ENCODE results near the gene ARID3C. TPM values are rescaled to one million over a fixed set of nuclear protein-coding genes. Genes with fewer than 3 reads are reported as not detected.

ARID3C gene
- total RNA-seq, 6 experiments from 2014 or later: 1.7 to 6.7 (median 2.5) TPM

DNA sequence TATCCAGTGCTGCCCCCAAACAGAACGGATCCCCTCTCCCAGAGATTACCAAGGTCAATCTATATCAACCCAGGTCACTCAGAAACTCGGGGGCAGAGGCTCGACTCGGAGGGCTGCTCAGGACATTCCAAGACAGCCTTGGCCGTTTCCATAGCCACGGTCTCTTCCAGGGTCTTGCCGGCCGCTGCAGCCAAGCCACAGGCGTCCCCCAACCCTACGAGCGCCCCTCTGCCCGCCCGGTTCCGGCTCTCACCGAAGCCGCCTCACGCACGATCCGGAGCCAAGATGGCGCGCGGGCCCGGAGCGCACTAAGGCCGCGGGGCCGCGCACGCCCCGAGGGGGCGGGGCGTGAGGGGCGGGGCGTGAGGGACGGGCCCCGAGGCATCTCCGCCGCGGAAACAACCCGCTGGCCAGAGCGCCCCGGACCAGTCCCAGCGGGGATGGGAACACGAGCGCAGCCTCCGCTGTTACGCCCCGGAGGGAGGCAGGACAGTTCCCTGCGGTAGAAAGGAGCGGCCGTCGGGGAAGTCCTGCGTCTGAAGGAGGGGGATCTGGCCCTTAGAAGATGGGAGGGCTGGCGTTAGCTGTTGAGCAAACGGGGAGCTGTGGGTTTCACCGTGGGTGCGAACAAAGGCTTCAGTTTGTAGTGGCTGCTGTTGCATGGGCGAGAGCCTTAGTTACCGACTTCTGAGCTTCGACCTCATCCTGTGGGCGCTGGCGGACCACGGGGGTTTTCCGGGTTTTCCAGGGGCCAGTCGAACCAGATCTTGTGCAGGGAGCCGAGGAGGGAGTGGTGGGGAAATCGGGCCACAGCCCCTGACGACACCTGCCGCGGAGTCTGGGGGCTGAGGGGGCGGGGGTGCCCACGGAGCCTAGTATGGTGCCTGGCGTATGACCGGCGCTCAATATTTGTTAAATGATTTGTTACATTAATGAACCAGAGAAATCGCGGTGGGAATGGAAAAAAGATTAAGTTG lies 16.8 kb downstream of the ARID3C start, which contains the start of gene RPP25L:
RPP25L (minus strand) TSS at position 287 of the 977 bp plus-strand sequence. CDS start 801 bp downstream, outside the sequence.
- Histone ChIP-seq H3K36me3 (peaks cover 0 to 13% (median under 1%) of the 10 kb centered on the region in 4 donors), H3K27me3 (no peaks in the 10 kb centered on the region), H3K4me1 (peaks cover 0 to 28% (median 10%) of the 10 kb centered on the region in 4 donors), H3K4me3 (peak within 1 kb of the TSS; percentile 62 to 85 (median 74)), H3K27ac (peak within 1 kb of the TSS; percentile 86 to 89 (median 86)), H3K9me3 (no peaks in the 10 kb centered on the region)
- 2% methylated on average over 33 of the region's 77 CpGs for WGBS (ENCODE audit: insufficient coverage, low coverage, low lambda C conversion rate, missing lambda C conversion rate)
- intact Hi-C loops (cut with DNase I): no loop called here
- DNase-seq (peak; percentile 91 to 93 (median 91)), ATAC-seq (peak; percentile 93 to 98 (median 96))
- TF ChIP-seq, protein P1, sequence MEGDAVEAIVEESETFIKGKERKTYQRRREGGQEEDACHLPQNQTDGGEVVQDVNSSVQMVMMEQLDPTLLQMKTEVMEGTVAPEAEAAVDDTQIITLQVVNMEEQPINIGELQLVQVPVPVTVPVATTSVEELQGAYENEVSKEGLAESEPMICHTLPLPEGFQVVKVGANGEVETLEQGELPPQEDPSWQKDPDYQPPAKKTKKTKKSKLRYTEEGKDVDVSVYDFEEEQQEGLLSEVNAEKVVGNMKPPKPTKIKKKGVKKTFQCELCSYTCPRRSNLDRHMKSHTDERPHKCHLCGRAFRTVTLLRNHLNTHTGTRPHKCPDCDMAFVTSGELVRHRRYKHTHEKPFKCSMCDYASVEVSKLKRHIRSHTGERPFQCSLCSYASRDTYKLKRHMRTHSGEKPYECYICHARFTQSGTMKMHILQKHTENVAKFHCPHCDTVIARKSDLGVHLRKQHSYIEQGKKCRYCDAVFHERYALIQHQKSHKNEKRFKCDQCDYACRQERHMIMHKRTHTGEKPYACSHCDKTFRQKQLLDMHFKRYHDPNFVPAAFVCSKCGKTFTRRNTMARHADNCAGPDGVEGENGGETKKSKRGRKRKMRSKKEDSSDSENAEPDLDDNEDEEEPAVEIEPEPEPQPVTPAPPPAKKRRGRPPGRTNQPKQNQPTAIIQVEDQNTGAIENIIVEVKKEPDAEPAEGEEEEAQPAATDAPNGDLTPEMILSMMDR (IDR thresholded peaks at IDR 0.05): no peak
- peak; percentile 93 for TF ChIP-seq POLR2A (IDR thresholded peaks at IDR 0.05)

DNA sequence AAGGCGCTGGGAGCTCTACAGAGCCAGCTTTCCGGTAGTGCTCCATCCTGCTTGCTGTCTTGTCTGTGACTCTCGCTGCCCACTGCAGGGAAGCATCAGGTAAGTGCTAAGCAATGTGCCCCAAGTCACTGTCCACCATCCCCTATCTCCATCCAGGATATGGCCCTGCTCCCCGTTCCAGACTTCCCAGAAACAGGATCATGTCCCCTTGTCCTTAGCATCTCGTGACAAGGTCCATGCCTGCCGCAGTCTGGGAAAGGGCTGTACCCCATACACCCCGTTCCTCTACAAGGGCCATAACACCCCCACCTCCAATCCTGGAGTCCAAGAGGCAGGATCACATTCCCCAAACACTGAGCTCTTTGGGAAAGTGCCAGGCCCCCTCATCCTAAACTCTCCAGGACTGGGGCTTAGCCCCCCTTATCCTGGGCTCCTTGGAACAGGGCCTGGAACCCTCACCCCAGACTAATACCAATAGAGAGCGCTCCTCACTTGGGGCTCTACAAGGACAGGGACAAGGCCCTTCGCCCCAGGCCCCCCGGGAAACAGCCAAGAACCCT lies 17.5 kb downstream of the ARID3C start:
- DNase-seq (peak in 1 of 3 donors; percentile 61), ATAC-seq (peak; percentile 6 to 19 (median 10))
- H3K4me3 ChIP-seq: peak overlapping the region; percentile 62 to 85 (median 74)
- no peaks in the 10 kb centered on the region for H3K9me3 ChIP-seq
- 29% methylated on average over 7 of the region's 10 CpGs for WGBS (ENCODE audit: insufficient coverage, low coverage, low lambda C conversion rate, missing lambda C conversion rate)
- no peaks in the 10 kb centered on the region for H3K27me3 ChIP-seq
- TF ChIP-seq, protein P1 (IDR thresholded peaks at IDR 0.05): no peak
- no peak for TF ChIP-seq POLR2A (IDR thresholded peaks at IDR 0.05)
- intact Hi-C loops (cut with DNase I): no loop called here
- peaks cover 0 to 5% (median 0%) of the 10 kb centered on the region in 4 donors for H3K36me3 ChIP-seq
- H3K27ac ChIP-seq: peak overlapping the region; percentile 86 to 89 (median 86)
- peaks cover 0 to 33% (median 10%) of the 10 kb centered on the region in 4 donors for H3K4me1 ChIP-seq

DNA sequence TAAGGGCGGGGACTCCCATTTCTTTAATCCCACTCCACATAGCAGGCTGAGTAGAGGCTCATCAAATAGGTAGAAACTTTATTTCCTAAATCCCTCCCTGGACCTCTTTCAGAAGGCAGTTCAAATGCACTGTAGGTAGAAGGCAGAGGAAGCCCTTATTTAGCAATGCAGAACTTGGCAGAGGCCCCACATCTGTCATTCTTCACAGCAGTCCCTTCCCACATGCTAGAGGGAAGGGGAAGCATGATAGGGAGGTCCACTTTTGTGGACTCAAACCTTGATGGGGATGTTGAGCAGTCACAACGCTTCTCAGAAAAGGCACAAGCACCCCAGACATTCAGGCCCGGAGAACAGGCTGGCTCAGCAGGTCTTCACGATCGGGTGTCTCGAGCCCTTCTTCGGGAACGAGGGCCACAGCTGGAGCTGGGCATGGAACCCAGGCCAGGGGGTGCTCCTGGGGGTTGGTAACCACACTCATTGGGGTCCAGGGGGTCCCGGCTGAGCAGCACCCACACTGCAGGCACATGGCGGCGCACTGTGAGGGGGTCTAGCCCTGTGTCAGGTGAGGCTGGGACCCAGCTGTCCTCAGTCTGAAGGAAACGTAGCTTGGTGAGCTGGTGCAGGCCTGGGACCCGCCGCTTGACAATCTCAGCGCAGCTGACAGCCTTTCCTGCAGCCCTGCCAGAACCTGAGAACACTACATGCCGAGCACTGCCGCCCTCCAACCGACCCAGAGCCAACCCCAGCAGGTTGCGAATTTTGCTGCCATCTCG lies 18.2 kb downstream of the ARID3C start:
- ATAC-seq: no peak
- DNase-seq: peak in 1 of 3 donors; percentile 63
- no peak for TF ChIP-seq POLR2A (IDR thresholded peaks at IDR 0.05)
- TF ChIP-seq, protein P1 (IDR thresholded peaks at IDR 0.05): no peak
- Histone ChIP-seq H3K4me3 (peak overlapping the region in 2 of 3 donors; percentile 74 to 85), H3K4me1 (peaks cover 0 to 33% (median 10%) of the 10 kb centered on the region in 4 donors), H3K27ac (no peak overlapping the region), H3K36me3 (no peaks in the 10 kb centered on the region), H3K27me3 (no peaks in the 10 kb centered on the region), H3K9me3 (no peaks in the 10 kb centered on the region)
- WGBS (ENCODE audit: insufficient coverage, low coverage, low lambda C conversion rate, missing lambda C conversion rate): 83% methylated on average over 2 of the region's 20 CpGs
- intact Hi-C loops (cut with DNase I): no loop called here

DNA sequence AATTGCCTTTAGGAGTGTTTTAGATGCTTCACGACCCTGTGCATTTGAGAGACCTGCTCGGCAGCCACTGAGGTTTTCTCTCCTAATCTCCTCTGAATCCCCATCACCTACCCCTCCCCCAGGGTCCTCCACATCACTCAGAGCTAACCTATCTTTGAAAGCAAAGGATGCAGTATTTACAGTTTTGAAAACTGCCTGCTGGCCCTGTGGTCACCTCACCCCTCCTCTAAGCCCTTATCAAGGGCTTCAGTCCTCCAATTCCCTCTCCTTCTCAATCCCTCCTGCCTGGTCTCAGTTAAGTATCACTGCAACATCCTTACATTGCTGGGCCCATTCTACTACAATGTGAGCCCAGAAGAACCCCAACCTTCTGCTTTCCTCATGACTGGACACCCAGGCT lies 21.5 kb downstream of the ARID3C start:
- ATAC-seq (no peak), DNase-seq (no peak)
- TF ChIP-seq, protein P1 (IDR thresholded peaks at IDR 0.05): no peak
- TF ChIP-seq POLR2A (IDR thresholded peaks at IDR 0.05): no peak
- H3K27me3 ChIP-seq: no peaks in the 10 kb centered on the region
- 75% methylated on average over 2 of the region's 2 CpGs for WGBS (ENCODE audit: insufficient coverage, low coverage, low lambda C conversion rate, missing lambda C conversion rate)
- H3K4me1 ChIP-seq: peaks cover 0 to 25% (median 6%) of the 10 kb centered on the region in 4 donors
- intact Hi-C loops (cut with DNase I): no loop called here
- H3K9me3 ChIP-seq: no peaks in the 10 kb centered on the region
- H3K4me3 ChIP-seq: no peak overlapping the region
- H3K27ac ChIP-seq: peak overlapping the region in 1 of 3 donors; percentile 32
- H3K36me3 ChIP-seq: no peaks in the 10 kb centered on the region
